Measurements from ENCODE around the gene NOP56.

DNA sequence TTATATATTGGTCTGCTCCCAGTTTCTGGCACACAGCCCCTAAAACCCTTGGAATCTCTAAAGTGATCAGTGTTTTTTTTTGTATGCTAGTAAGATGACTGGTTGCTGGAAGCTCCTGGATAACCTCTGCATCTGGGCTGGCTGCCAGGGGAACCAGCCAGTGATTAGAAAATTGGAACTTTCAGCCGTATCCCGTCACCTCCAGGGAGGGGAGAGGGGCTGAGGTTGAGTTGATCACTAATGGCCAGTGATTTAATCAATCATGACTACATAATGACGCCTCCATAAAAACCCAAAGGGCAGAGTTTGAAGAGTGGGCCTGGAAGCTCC lies 48.0 kb upstream of the NOP56 start:
- TF ChIP-seq, protein P1, sequence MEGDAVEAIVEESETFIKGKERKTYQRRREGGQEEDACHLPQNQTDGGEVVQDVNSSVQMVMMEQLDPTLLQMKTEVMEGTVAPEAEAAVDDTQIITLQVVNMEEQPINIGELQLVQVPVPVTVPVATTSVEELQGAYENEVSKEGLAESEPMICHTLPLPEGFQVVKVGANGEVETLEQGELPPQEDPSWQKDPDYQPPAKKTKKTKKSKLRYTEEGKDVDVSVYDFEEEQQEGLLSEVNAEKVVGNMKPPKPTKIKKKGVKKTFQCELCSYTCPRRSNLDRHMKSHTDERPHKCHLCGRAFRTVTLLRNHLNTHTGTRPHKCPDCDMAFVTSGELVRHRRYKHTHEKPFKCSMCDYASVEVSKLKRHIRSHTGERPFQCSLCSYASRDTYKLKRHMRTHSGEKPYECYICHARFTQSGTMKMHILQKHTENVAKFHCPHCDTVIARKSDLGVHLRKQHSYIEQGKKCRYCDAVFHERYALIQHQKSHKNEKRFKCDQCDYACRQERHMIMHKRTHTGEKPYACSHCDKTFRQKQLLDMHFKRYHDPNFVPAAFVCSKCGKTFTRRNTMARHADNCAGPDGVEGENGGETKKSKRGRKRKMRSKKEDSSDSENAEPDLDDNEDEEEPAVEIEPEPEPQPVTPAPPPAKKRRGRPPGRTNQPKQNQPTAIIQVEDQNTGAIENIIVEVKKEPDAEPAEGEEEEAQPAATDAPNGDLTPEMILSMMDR (IDR thresholded peaks at IDR 0.05): no peak
- TF ChIP-seq POLR2A (IDR thresholded peaks at IDR 0.05): no peak

Measured in right lobe of liver (tissue), 4 donors.